ENCODE results near the gene NLRP10. TPM values are rescaled to one million over a fixed set of nuclear protein-coding genes. Genes with fewer than 3 reads are reported as not detected.

NLRP10 gene
- total and polyA plus RNA-seq, 8 donors = not detected

GRCh38 chr11:7924536-7924935 is 40.7 kb downstream of the NLRP10 start:
- DNase-seq = peak in 1 of 2 donors; percentile 65
- no peaks in the 10 kb centered on the region for H3K27me3 ChIP-seq
- no peaks in the 10 kb centered on the region for H3K36me3 ChIP-seq
- TF ChIP-seq POLR2A (IDR thresholded peaks at IDR 0.05) (no peak), POLR2AphosphoS5 (IDR thresholded peaks at IDR 0.05) (no peak), EP300 (IDR thresholded peaks at IDR 0.05) (no peak), CTCF (IDR thresholded peaks at IDR 0.05) (no peak)
- WGBS, 5 donors = 17 to 34% (median 23%) methylated on average over 2 of the region's 2 CpGs
- intact Hi-C loops (cut with DNase I; ENCODE audit: low total_unique reads) = no loop called here
- H3K27ac ChIP-seq = no peak overlapping the region
- H3K9me3 ChIP-seq = peaks cover 0 to 8% (median 0%) of the 10 kb centered on the region in 4 donors
- no peak overlapping the region for H3K4me3 ChIP-seq
- no peaks in the 10 kb centered on the region for H3K4me1 ChIP-seq

- no peak overlapping the region for H3K27ac ChIP-seq
These were observed 47.1 kb downstream of the NLRP10 start for GRCh38 chr11:7918141-7918540.

More at GRCh38 chr11:7918141-7918540, 47.1 kb downstream of the NLRP10 start:
- H3K4me3 ChIP-seq = no peak overlapping the region
- no peaks in the 10 kb centered on the region for H3K27me3 ChIP-seq
- TF ChIP-seq EP300 (IDR thresholded peaks at IDR 0.05) (no peak), CTCF (IDR thresholded peaks at IDR 0.05) (no peak), POLR2A (IDR thresholded peaks at IDR 0.05) (no peak), POLR2AphosphoS5 (IDR thresholded peaks at IDR 0.05) (no peak)
- intact Hi-C loops (cut with DNase I; ENCODE audit: low total_unique reads) = no loop called here
- H3K9me3 ChIP-seq = no peaks in the 10 kb centered on the region
- no peaks in the 10 kb centered on the region for H3K36me3 ChIP-seq
- no peaks in the 10 kb centered on the region for H3K4me1 ChIP-seq
- DNase-seq = no peak
- 74 to 83% (median 80%) methylated on average over 2 of the region's 2 CpGs for WGBS, 5 donors

Small RNA genes lying within 50 kb of the gene (small RNA-seq; reads per million reads assigned to genes)
- gene COX6CP5 = 0 reads per million in 4 donors

Other genes with a start within 250 kb of the NLRP10 start
- gene OR5P2, start 168.5 kb downstream of the NLRP10 start, total RNA-seq = 10 to 100 TPM in 1 of 5 donors, under 1 TPM in 1, not detected in 3; 0.55 to 15.2 TPM
- not detected for gene OR5P2, start 168.5 kb downstream of the NLRP10 start, polyA plus RNA-seq
- 10 to 100 TPM in 1 of 5 donors, not detected in 4; 50.4 TPM for gene OR5P3, start 134.6 kb downstream of the NLRP10 start, total RNA-seq
- gene OR5P3, start 134.6 kb downstream of the NLRP10 start, polyA plus RNA-seq = not detected
- gene OR10A6, start 34.2 kb downstream of the NLRP10 start, total RNA-seq = 1 to 10 TPM in 1 of 5 donors, under 1 TPM in 1, not detected in 3; under 0.01 to 9.6 TPM
- not detected for gene OR10A6, start 34.2 kb downstream of the NLRP10 start, polyA plus RNA-seq
- not detected for gene OR10A3, start 23.7 kb downstream of the NLRP10 start, total RNA-seq
- gene OR10A3, start 23.7 kb downstream of the NLRP10 start, polyA plus RNA-seq = not detected
- gene EIF3F, start 21.9 kb upstream of the NLRP10 start, total RNA-seq = 100 to 1,000 TPM; 102 to 204 (median 136) TPM
- 100 to 1,000 TPM; 243 to 580 (median 328) TPM for gene EIF3F, start 21.9 kb upstream of the NLRP10 start, polyA plus RNA-seq
- 10 to 100 TPM in 1 of 5 donors, 1 to 10 TPM in 1, under 1 TPM in 2, not detected in 1; under 0.01 to 12.1 (median 2.4) TPM for gene TUB, start 115.8 kb upstream of the NLRP10 start, total RNA-seq
- 1 to 10 TPM in 2 of 3 donors, under 1 TPM in 1; 0.83 to 2.1 (median 1.4) TPM for gene TUB, start 115.8 kb upstream of the NLRP10 start, polyA plus RNA-seq
- 10 to 100 TPM in 4 of 5 donors, not detected in 1; 13.4 to 29.5 (median 16.7) TPM for gene RIC3, start 203.6 kb upstream of the NLRP10 start, total RNA-seq
- 10 to 100 TPM in 1 of 3 donors, 1 to 10 TPM in 2; 1.1 to 13.1 (median 2.3) TPM for gene RIC3, start 203.6 kb upstream of the NLRP10 start, polyA plus RNA-seq